Panc1 (cell line): ENCODE results near the gene AOAH. TPM values are rescaled to one million over a fixed set of nuclear protein-coding genes. Genes with fewer than 3 reads are reported as not detected.
A peak's percentile ranks its signal among the peaks of the same experiment; 100 is the strongest.

Experiments used
- ATAC-seq: fragments of 200-7000 bp; cut with Tn5 transposase; 2 replicates; pipeline ENCODE4 v1.9.1; 2020; ENCODE audit warnings: mild to moderate bottlenecking, moderate library complexity
- BruUV-seq: library from RNA; stranded (reverse); fragments of 400-500 nt; replicated peaks from 2 replicates; lab custom pipeline; 2021; lab: Mats Ljungman, UMichigan
- CTCF ChIA-PET: fragments of 300-600 bp; sonication (Branson Sonifier 250); formaldehyde crosslinking; loops from one replicate; lab custom pipeline; 2022; ENCODE audit warnings: antibody characterized with exemption; lab: Charles Lee
- POLR2A ChIA-PET: fragments of 300-600 bp; sonication (Branson Sonifier 250); formaldehyde crosslinking; loops from one replicate; lab custom pipeline; 2022; ENCODE audit warnings: antibody characterized with exemption; lab: Charles Lee
- DNase-seq: peaks from one replicate; pipeline ENCODE4 v3.0.0-alpha.2; 2010; ENCODE audit warnings: low read depth, low spot score
- H3K27ac ChIP-seq: 2 replicates; pipeline ENCODE4 v1.5.1; 2011; ENCODE audit warnings: mild to moderate bottlenecking, low read length, inconsistent platforms
- H3K27me3 ChIP-seq: fragments of 200-500 bp; sonication (Bioruptor generic); 2 replicates; pipeline ENCODE4 v1.6.0; 2014; ENCODE audit warnings: low read length, inconsistent platforms; ENCODE audit not compliant: control insufficient read depth, insufficient read depth
- H3K36me3 ChIP-seq: fragments of 200-500 bp; sonication (Bioruptor generic); 2 replicates; pipeline ENCODE4 v1.5.1; 2014; ENCODE audit warnings: inconsistent platforms, mild to moderate bottlenecking, low read length, moderate library complexity; ENCODE audit not compliant: control insufficient read depth, insufficient read depth
- H3K4me1 ChIP-seq: 2 replicates; pipeline ENCODE4 v1.5.1; 2011; ENCODE audit warnings: inconsistent platforms, mild to moderate bottlenecking, low read length, moderate library complexity; ENCODE audit not compliant: control insufficient read depth, insufficient read depth
- H3K4me3 ChIP-seq, 2 experiments: 2 replicates each; pipeline ENCODE4 v1.5.1; 2011 to 2012; ENCODE audit warnings: low read depth in 2 of 2, low read length in 2 of 2, mild to moderate bottlenecking in 2 of 2, inconsistent platforms in 1 of 2, moderate library complexity in 1 of 2
- H3K9me3 ChIP-seq: fragments of 200-500 bp; sonication (Bioruptor generic); 2 replicates; pipeline ENCODE4 v1.5.1; 2014; ENCODE audit warnings: low read depth, mild to moderate bottlenecking, inconsistent platforms, low read length, moderate library complexity; ENCODE audit not compliant: control insufficient read depth, insufficient read depth
- CTCF ChIP-seq: fragments of 450-650 bp; IDR thresholded peaks from 2 replicates; pipeline ENCODE4 v1.5.1; 2017; ENCODE audit warnings: mild to moderate bottlenecking
- POLR2AphosphoS5 ChIP-seq: IDR thresholded peaks from 2 replicates; pipeline ENCODE4 v1.6.1; 2012; ENCODE audit warnings: mild to moderate bottlenecking, low read depth, low read length, moderate library complexity
- REST ChIP-seq, 2 experiments: IDR thresholded peaks; 2 replicates each; pipeline ENCODE4 v1.6.1; 2011 to 2012; ENCODE audit warnings: low read depth in 2 of 2, control low read depth in 1 of 2, low read length in 1 of 2, mild to moderate bottlenecking in 1 of 2, moderate library complexity in 1 of 2; ENCODE audit not compliant: insufficient read depth in 1 of 2
- SIN3A ChIP-seq: IDR thresholded peaks from 2 replicates; pipeline ENCODE4 v1.6.1; 2012; ENCODE audit warnings: low read depth, mild to moderate bottlenecking, low read length, moderate library complexity, borderline replicate concordance; ENCODE audit not compliant: insufficient read depth
- TCF7L2 ChIP-seq: IDR thresholded peaks from 2 replicates; pipeline ENCODE4 v1.6.1; 2011; ENCODE audit warnings: mild to moderate bottlenecking, low read depth, low read length, inconsistent platforms
- in situ Hi-C: cut with HindIII; loops from 2 replicates; pipeline ENCODE4 v1.10.0; 2016; ENCODE audit warnings: low sequenced_read_pairs, low pct_unique_long_range_greater_than_20kb
- intact Hi-C: fragments of 100-400 bp; cut with micrococcal nuclease; formaldehyde crosslinking; loops from one replicate; pipeline ENCODE4 v1.10.0; 2022; ENCODE audit not compliant: unreplicated experiment
- total RNA-seq: library from RNA; stranded (reverse); gene quantifications from one replicate; pipeline ENCODE4 v1.2.1, GENCODE V29; 2021; ENCODE audit not compliant: unreplicated experiment

The AOAH gene
- total RNA-seq, 1 experiment from 2014 or later: 0.31 TPM

- ChIA-PET POLR2A (no interaction called here), CTCF (interaction anchor here (0.6 to 1.6 kb wide), 2 partner anchors 183 to 513 kb away, joined by 5 to 7 read pairs; no protein-coding TSS in a partner anchor)
- no peak for TF ChIP-seq REST (IDR thresholded peaks at IDR 0.05; ENCODE audit: insufficient read depth in 1 of 2, low read depth in 2 of 2, low read length in 1 of 2)
- TF ChIP-seq POLR2AphosphoS5: no peak
- TF ChIP-seq CTCF: peak; percentile 92
- no peak for TF ChIP-seq TCF7L2
- TF ChIP-seq SIN3A: no peak
- Histone ChIP-seq H3K27ac (no peak overlapping the region), H3K27me3 (no peaks in the 10 kb centered on the region), H3K36me3 (no peaks in the 10 kb centered on the region), H3K4me1 (no peaks in the 10 kb centered on the region), H3K4me3 (no peak overlapping the region), H3K9me3 (peaks cover 16% of the 10 kb centered on the region; the same call in 1 of the 2 replicates)
- ATAC-seq (peak; percentile 80), DNase-seq (peak; percentile 41)
- intact Hi-C loops: loop anchor here (5.0 kb wide), 1 partner anchor 184 kb away; no protein-coding TSS in a partner anchor
- in situ Hi-C loops: no loop called here
- no TSS peak for BruUV-seq
Measured at GRCh38 chr7:36670585-36671431, 53.5 kb downstream of the AOAH start.

GRCh38 chr7:36668750-36669149 is 55.5 kb downstream of the AOAH start:
- H3K4me3 ChIP-seq: no peak overlapping the region
- in situ Hi-C loops: no loop called here
- intact Hi-C loops: no loop called here
- POLR2A ChIA-PET: no interaction called here
- H3K9me3 ChIP-seq: peaks cover 33% of the 10 kb centered on the region; the same call in 1 of the 2 replicates
- H3K27ac ChIP-seq: peak overlapping the region; percentile 59; the same call in 1 of the 2 replicates
- ATAC-seq (no peak), DNase-seq (no peak)
- H3K36me3 ChIP-seq: no peaks in the 10 kb centered on the region
- H3K27me3 ChIP-seq: no peaks in the 10 kb centered on the region
- CTCF ChIA-PET: no interaction called here
- BruUV-seq: no TSS peak
- TF ChIP-seq CTCF (no peak), SIN3A (no peak), POLR2AphosphoS5 (no peak), TCF7L2 (no peak), REST (IDR thresholded peaks at IDR 0.05; ENCODE audit: insufficient read depth in 1 of 2, low read depth in 2 of 2, low read length in 1 of 2) (no peak)
- H3K4me1 ChIP-seq: no peaks in the 10 kb centered on the region
